GM18502 (cell line): ENCODE measurements around the gene USP7.
A peak's percentile ranks its signal among the peaks of the same experiment; 100 is the strongest.
"Not testable (repeated sequence)": the region's sequence is repeated elsewhere in the genome, so short reads cannot be mapped to it uniquely, and the experiment has no call there.

ENCODE experiments used
- ATAC-seq: cut with Tn5 transposase; IDR thresholded peaks from one replicate; pipeline ENCODE4 v1.9.1; 2021; ENCODE audit warnings: mild to moderate bottlenecking; ENCODE audit not compliant: unreplicated experiment, poor library complexity

The USP7 gene

GRCh38 chr16:8975039-8975438, 11.3 kb upstream of the USP7 start:
- no peak for ATAC-seq

GRCh38 chr16:8972843-8973586, 9.3 kb upstream of the USP7 start:
- ATAC-seq, result no peak

GRCh38 chr16:8971416-8971815, 7.7 kb upstream of the USP7 start:
- ATAC-seq, result no peak

- ATAC-seq, result not testable (repeated sequence)
Measured at GRCh38 chr16:8969202-8969897, 5.6 kb upstream of the USP7 start.

- not testable (repeated sequence) for ATAC-seq
Measured at GRCh38 chr16:8968054-8968453, 4.3 kb upstream of the USP7 start.

GRCh38 chr16:8967132-8967821, 3.6 kb upstream of the USP7 start:
- no peak for ATAC-seq

GRCh38 chr16:8966817-8967131, 3.1 kb upstream of the USP7 start:
- no peak for ATAC-seq

- no peak for ATAC-seq
Measured at GRCh38 chr16:8964462-8964861, 756 bp upstream of the USP7 start.

GRCh38 chr16:8963010-8963820, 491 bp downstream of the USP7 start:
- ATAC-seq, result peak; percentile 3

GRCh38 chr16:8962393-8963009, 1.2 kb downstream of the USP7 start:
- peak; percentile 29 for ATAC-seq

GRCh38 chr16:8961811-8962390, 1.8 kb downstream of the USP7 start:
- no peak for ATAC-seq

GRCh38 chr16:8960788-8961109, 3.0 kb downstream of the USP7 start:
- no peak for ATAC-seq

GRCh38 chr16:8959921-8960787, 3.6 kb downstream of the USP7 start:
- ATAC-seq, result peak; percentile 19

GRCh38 chr16:8958344-8959167, 5.2 kb downstream of the USP7 start:
- ATAC-seq, result no peak

- no peak for ATAC-seq
Measured at GRCh38 chr16:8957509-8958157, 6.1 kb downstream of the USP7 start.

GRCh38 chr16:8957063-8957397, 6.7 kb downstream of the USP7 start:
- no peak for ATAC-seq

- ATAC-seq, result no peak
Measured at GRCh38 chr16:8956265-8957062, 7.2 kb downstream of the USP7 start.
